ENCODE results near the gene POU3F2. TPM values are rescaled to one million over a fixed set of nuclear protein-coding genes. Genes with fewer than 3 reads are reported as not detected.

The POU3F2 gene
- total and polyA plus RNA-seq, 2 of the 13 experiments (the other 11 are each of a cell fraction or from before 2014, with no cell fraction given): not detected

DNA sequence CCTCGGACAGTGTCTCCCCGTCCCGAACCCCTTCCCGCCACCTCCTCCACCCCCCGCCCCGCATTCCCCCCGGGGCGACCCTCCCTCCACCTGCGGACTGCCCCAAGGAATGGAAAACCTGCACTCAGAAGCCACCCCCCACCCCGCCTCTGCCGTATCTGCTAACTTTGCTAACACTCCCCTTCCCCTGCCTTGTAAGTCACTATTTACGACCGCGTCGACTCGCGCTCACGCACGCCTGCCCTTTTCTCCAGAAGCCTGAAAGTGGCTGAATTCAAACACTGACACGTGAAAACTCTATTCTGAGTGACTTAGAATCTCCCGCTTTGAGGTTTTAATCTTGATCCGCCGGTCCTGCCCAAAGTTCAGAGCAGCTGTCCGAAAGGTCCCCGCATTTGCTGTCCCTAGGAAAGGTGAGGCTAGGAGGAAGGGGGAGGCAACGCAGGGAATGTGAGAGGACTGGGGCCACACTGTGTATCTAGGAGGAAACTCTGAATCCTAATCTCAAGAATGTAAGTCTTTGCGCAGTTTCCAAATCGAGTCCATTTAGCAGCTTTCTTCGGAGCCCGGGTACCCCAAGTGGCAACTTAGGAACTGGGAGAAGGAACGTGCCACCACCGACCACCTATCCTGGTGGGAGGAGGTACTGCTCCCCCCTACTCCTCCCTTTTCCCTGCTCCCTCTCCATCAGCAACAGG, 9.3 kb upstream of the POU3F2 start (continued):
- TF ChIP-seq TBX3 (IDR thresholded peaks at IDR 0.05; ENCODE audit: borderline replicate concordance): no peak
- TF ChIP-seq, protein P1, sequence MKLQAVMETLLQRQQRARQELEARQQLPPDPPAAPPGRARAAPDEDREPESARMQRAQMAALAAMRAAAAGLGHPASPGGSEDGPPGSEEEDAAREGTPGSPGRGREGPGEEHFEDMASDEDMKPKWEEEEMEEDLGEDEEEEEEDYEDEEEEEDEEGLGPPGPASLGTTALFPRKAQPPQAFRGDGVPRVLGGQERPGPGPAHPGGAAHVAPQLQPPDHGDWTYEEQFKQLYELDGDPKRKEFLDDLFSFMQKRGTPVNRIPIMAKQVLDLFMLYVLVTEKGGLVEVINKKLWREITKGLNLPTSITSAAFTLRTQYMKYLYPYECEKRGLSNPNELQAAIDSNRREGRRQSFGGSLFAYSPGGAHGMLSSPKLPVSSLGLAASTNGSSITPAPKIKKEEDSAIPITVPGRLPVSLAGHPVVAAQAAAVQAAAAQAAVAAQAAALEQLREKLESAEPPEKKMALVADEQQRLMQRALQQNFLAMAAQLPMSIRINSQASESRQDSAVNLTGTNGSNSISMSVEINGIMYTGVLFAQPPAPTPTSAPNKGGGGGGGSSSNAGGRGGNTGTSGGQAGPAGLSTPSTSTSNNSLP (IDR thresholded peaks at IDR 0.05; ENCODE audit: low read depth, low read length): no peak
- TF ChIP-seq, protein P2, sequence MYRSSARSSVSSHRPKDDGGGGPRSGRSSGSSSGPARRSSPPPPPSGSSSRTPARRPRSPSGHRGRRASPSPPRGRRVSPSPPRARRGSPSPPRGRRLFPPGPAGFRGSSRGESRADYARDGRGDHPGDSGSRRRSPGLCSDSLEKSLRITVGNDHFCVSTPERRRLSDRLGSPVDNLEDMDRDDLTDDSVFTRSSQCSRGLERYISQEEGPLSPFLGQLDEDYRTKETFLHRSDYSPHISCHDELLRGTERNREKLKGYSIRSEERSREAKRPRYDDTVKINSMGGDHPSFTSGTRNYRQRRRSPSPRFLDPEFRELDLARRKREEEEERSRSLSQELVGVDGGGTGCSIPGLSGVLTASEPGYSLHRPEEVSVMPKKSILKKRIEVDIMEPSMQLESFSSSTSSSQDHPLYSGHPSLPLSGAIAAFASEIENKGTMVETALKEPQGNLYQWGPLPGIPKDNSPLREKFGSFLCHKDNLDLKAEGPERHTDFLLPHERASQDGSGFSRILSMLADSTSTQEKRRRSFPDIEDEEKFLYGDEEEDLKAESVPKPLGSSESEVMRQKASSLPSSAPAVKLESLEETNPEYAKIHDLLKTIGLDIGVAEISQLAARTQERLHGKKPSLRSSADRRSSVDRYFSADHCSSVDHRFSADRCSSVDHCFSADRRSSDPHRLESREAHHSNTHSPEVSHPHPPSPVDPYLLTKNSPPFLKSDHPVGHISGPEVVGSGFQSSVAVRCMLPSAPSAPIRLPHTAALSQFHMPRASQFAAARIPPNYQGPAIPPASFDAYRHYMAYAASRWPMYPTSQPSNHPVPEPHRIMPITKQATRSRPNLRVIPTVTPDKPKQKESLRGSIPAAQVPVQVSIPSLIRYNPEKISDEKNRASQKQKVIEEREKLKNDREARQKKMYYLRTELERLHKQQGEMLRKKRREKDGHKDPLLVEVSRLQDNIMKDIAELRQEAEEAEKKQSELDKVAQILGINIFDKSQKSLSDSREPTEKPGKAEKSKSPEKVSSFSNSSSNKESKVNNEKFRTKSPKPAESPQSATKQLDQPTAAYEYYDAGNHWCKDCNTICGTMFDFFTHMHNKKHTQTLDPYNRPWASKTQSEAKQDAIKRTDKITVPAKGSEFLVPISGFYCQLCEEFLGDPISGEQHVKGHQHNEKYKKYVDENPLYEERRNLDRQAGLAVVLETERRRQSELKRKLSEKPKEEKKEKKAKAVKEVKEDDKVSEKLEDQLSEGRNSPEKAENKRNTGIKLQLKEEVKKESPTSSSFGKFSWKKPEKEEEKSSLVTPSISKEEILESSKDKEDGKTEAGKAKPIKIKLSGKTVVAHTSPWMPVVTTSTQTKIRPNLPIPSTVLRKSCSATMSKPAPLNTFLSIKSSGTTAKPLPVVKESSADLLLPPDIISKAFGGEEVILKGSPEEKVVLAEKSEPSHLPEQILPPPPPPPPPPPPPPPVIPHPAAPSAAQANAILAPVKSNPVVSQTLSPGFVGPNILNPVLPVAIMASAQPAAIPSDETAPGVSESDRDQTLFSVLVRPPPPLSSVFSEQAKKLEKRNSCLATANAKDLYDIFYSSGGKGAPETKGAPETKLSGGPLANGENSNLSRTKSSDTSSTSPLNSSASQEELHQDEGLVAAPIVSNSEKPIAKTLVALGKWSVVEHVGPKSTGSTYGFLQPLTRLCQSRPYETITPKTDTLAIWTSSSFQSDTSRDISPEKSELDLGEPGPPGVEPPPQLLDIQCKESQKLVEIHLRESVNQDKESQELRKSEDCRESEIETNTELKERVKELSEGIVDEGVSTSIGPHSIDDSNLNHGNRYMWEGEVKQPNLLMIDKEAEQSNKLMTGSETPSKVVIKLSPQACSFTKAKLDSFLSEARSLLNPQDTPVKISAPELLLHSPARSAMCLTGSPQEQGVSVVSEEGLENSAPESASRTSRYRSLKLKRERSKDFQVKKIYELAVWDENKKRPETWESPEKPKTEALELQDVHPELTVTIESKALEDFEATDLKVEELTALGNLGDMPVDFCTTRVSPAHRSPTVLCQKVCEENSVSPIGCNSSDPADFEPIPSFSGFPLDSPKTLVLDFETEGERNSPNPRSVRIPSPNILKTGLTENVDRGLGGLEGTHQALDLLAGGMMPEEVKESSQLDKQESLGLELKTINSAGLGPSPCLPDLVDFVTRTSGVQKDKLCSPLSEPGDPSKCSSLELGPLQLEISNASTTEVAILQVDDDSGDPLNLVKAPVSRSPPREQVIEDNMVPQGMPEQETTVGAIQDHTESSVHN (CRISPR knock-in tag; IDR thresholded peaks at IDR 0.05): no peak
